HG03565 (cell line): ENCODE measurements around the gene LATS2.

Experiments used
- ATAC-seq: cut with Tn5 transposase; IDR thresholded peaks from one replicate; pipeline ENCODE4 v1.9.1; 2021; ENCODE audit warnings: mild to moderate bottlenecking, moderate library complexity; ENCODE audit not compliant: unreplicated experiment

LATS2 gene

GRCh38 chr13:21061029-21061763 lies at the start of gene LATS2:
Gene LATS2, minus strand, starts transcription at chr13:21061586. Its CDS starts 15,560 bp downstream, at chr13:21046026.
- ATAC-seq = peak; percentile 84

- ATAC-seq = no peak
Observed at GRCh38 chr13:21109168-21109567, 47.8 kb upstream of the LATS2 start.

GRCh38 chr13:21106089-21106488 lies 44.7 kb upstream of the LATS2 start:
- ATAC-seq = no peak

- no peak for ATAC-seq
Observed at GRCh38 chr13:21104199-21105019, 43.0 kb upstream of the LATS2 start.

GRCh38 chr13:21101865-21102576 lies 40.6 kb upstream of the LATS2 start:
- ATAC-seq = no peak

- no peak for ATAC-seq
Observed at GRCh38 chr13:21100994-21101757, 39.8 kb upstream of the LATS2 start.

GRCh38 chr13:21100211-21100610 lies 38.8 kb upstream of the LATS2 start:
- no peak for ATAC-seq

GRCh38 chr13:21095311-21095710 lies 33.9 kb upstream of the LATS2 start:
- no peak for ATAC-seq

- no peak for ATAC-seq
Observed at GRCh38 chr13:21089830-21090229, 28.4 kb upstream of the LATS2 start.

- no peak for ATAC-seq
Observed at GRCh38 chr13:21088534-21088933, 27.1 kb upstream of the LATS2 start.

- ATAC-seq = no peak
Observed at GRCh38 chr13:21086929-21087328, 25.5 kb upstream of the LATS2 start.

GRCh38 chr13:21081926-21082325 lies 20.5 kb upstream of the LATS2 start:
- no peak for ATAC-seq

GRCh38 chr13:21080593-21080891 lies 19.2 kb upstream of the LATS2 start:
- ATAC-seq = no peak

GRCh38 chr13:21079761-21080592 lies 18.6 kb upstream of the LATS2 start:
- ATAC-seq = no peak

- no peak for ATAC-seq
Observed at GRCh38 chr13:21079221-21079620, 17.8 kb upstream of the LATS2 start.

- ATAC-seq = no peak
Observed at GRCh38 chr13:21078501-21078900, 17.1 kb upstream of the LATS2 start.

GRCh38 chr13:21077788-21078353 lies 16.5 kb upstream of the LATS2 start:
- no peak for ATAC-seq

GRCh38 chr13:21077076-21077787 lies 15.8 kb upstream of the LATS2 start:
- no peak for ATAC-seq

- ATAC-seq = no peak
Observed at GRCh38 chr13:21076253-21076652, 14.9 kb upstream of the LATS2 start.
